22Rv1 (cell line): Measurements from ENCODE around the gene C6orf132.

ENCODE experiments used
- H3K27ac ChIP-seq: fragments of 450-650 bp; 2 replicates; pipeline ENCODE4 v1.5.1; 2017
- ZFX ChIP-seq: fragments of 450-650 bp; IDR thresholded peaks from 2 replicates; pipeline ENCODE4 v1.6.1; 2017; ENCODE audit warnings: antibody characterized with exemption, borderline replicate concordance
- TF ChIP-seq, protein P1 (sequence below): fragments of 450-650 bp; IDR thresholded peaks from 2 replicates; pipeline ENCODE4 v1.5.1; 2017; ENCODE audit warnings: mild to moderate bottlenecking

The C6orf132 gene

DNA sequence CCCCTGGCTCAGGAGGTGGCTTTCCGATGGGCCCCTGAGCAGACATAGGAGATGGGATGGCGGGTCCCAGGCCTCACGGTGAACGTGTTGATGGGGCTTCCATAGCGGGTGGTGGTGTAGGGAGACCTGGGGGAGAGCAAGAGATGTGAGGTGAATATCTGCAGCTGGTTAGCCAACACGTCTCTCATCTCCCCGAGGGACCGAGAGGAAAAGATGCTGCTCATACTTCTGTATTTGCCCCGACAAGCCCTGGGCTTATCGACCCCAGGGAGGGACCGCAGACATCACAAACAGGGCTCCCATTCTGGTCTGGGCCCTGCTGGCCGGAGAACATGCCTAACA is 38.7 kb downstream of the C6orf132 start:
- H3K27ac ChIP-seq, result no peak overlapping the region
- TF ChIP-seq ZFX, result no peak
- TF ChIP-seq, protein P1, sequence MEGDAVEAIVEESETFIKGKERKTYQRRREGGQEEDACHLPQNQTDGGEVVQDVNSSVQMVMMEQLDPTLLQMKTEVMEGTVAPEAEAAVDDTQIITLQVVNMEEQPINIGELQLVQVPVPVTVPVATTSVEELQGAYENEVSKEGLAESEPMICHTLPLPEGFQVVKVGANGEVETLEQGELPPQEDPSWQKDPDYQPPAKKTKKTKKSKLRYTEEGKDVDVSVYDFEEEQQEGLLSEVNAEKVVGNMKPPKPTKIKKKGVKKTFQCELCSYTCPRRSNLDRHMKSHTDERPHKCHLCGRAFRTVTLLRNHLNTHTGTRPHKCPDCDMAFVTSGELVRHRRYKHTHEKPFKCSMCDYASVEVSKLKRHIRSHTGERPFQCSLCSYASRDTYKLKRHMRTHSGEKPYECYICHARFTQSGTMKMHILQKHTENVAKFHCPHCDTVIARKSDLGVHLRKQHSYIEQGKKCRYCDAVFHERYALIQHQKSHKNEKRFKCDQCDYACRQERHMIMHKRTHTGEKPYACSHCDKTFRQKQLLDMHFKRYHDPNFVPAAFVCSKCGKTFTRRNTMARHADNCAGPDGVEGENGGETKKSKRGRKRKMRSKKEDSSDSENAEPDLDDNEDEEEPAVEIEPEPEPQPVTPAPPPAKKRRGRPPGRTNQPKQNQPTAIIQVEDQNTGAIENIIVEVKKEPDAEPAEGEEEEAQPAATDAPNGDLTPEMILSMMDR, result no peak

GRCh38 chr6:42103216-42103615 is 39.2 kb downstream of the C6orf132 start:
- H3K27ac ChIP-seq, result no peak overlapping the region
- no peak for TF ChIP-seq ZFX
- TF ChIP-seq, protein P1, result no peak

DNA sequence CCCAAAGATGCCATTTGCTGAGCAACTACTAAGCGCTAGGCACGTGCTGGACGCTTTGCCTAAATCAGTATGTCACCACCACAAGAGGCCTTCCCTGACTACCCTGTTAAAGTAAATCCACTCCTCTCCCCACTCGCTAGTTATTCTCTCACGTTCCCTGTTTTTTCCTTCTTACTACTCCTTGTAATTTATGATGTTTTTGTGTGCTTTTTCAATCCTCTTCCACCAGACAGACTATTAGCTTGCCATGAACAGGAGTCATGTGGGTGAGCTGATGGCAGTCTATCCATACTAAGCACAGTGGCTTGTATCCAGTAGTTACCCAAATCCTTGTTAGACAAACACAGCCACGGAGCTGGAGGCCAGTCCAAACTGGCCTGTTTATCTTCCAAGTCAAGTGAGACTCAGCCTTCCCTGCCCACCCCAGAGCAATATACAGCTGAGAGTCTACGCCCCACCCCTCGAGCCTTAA is 41.2 kb downstream of the C6orf132 start:
- TF ChIP-seq, protein P1, result no peak
- TF ChIP-seq ZFX, result no peak
- no peak overlapping the region for H3K27ac ChIP-seq

GRCh38 chr6:42100029-42100901 is 42.2 kb downstream of the C6orf132 start:
- peak overlapping the region; percentile 43 for H3K27ac ChIP-seq
- no peak for TF ChIP-seq ZFX
- TF ChIP-seq, protein P1, result no peak

GRCh38 chr6:42099340-42100028 is 42.9 kb downstream of the C6orf132 start:
- TF ChIP-seq ZFX, result no peak
- TF ChIP-seq, protein P1, result no peak
- H3K27ac ChIP-seq, result peak overlapping the region; percentile 43

DNA sequence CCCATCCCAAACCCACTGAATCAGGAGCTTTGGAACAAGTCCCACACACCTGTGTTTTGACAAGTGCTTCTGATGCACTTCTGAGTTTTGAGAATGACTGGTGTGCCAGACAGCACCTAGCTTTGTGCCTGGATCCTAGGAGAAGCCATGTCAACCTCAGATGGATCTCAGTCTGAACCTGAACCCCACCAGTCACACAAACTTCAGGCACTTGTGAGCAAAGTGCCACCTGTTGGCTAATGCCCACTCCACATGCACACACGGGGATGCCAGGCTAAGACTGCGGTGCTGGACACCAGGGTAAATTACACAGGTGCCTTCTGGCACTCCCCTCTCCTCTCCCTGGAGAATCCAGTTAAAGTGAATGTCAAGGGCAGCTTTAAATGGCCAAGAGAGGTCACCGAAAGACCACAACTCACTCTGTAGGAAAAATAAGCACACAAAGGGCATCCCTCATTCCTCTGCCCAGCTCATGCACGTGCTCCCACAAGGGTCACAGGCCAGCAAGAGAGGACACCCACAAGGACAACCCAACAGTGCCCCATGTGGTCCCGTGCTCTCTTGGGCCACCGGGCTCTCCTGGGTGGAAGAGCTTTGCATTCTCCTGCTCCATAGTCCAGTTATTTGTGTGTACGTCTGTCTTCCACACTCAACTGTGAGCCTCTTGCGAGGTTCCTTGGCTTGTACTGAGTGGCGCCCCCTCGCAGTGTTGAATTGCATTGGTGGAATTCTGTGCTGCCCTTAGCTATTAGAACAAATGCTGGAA is 46.5 kb downstream of the C6orf132 start:
- no peak overlapping the region for H3K27ac ChIP-seq
- TF ChIP-seq ZFX, result no peak
- TF ChIP-seq, protein P1, result peak; percentile 17; the same call in 1 of the 2 replicates

GRCh38 chr6:42095094-42095493 is 47.3 kb downstream of the C6orf132 start:
- TF ChIP-seq, protein P1, result no peak
- TF ChIP-seq ZFX, result no peak
- no peak overlapping the region for H3K27ac ChIP-seq
